ENCODE measurements around the gene ZNF575. TPM values are rescaled to one million over a fixed set of nuclear protein-coding genes. Genes with fewer than 3 reads are reported as not detected.

ZNF575 gene
- total RNA-seq, 1 donor from 2014 or later: 1.3 TPM

GRCh38 chr19:43575955-43576878 lies 43.2 kb downstream of the ZNF575 start:
- Mint-ChIP-seq H3K9me3 (ENCODE audit: unreplicated experiment) (peaks cover 2% of the 10 kb centered on the region), H3K4me3 (ENCODE audit: unreplicated experiment) (peak overlapping the region; percentile 71), H3K27ac (ENCODE audit: unreplicated experiment) (no peak overlapping the region), H3K27me3 (ENCODE audit: low read depth, unreplicated experiment) (peaks cover 13% of the 10 kb centered on the region), H3K4me1 (ENCODE audit: low read depth, unreplicated experiment) (peaks cover 2% of the 10 kb centered on the region), H3K36me3 (ENCODE audit: low read depth, unreplicated experiment) (peaks cover 5% of the 10 kb centered on the region)
- H3K9me3 ChIP-seq (ENCODE audit: insufficient read depth, low read depth, low read length): no peaks in the 10 kb centered on the region
- TF ChIP-seq EZH2 (IDR thresholded peaks at IDR 0.05; ENCODE audit: insufficient read depth, low read length): no peak
- TF ChIP-seq CTCF (IDR thresholded peaks at IDR 0.05; ENCODE audit: insufficient read depth, low read depth, low read length): no peak
- peak overlapping the region; percentile 58 for H3K9ac ChIP-seq (ENCODE audit: low read length)
- no peaks in the 10 kb centered on the region for H4K20me1 ChIP-seq (ENCODE audit: insufficient read depth, low read length)
- peaks cover 14% of the 10 kb centered on the region for H3K4me1 ChIP-seq (ENCODE audit: insufficient read depth, low read length)
- peak overlapping the region; percentile 54 for H3K27ac ChIP-seq (ENCODE audit: low read depth, low read length)
- DNase-seq (ENCODE audit: low read depth) (no peak), FAIRE-seq (no peak)
- H3K27me3 ChIP-seq (ENCODE audit: insufficient read depth, low read length): no peaks in the 10 kb centered on the region
- H3K79me2 ChIP-seq (ENCODE audit: insufficient read depth, low read length): peaks cover 21% of the 10 kb centered on the region
- peak overlapping the region; percentile 74 for H2AFZ ChIP-seq (ENCODE audit: low read depth, low read length)
- H3K4me3 ChIP-seq (ENCODE audit: insufficient read depth, low read depth, low read length): peak overlapping the region; percentile 90
- H3K4me2 ChIP-seq (ENCODE audit: low read length): peak overlapping the region; percentile 97
- peaks cover 2% of the 10 kb centered on the region for H3K36me3 ChIP-seq (ENCODE audit: insufficient read depth, low read length)

- no peak overlapping the region for H3K4me3 Mint-ChIP-seq (ENCODE audit: unreplicated experiment)
- Histone ChIP-seq H3K79me2 (ENCODE audit: insufficient read depth, low read length) (peaks cover 14% of the 10 kb centered on the region), H3K9ac (ENCODE audit: low read length) (no peak overlapping the region), H3K4me2 (ENCODE audit: low read length) (no peak overlapping the region), H2AFZ (ENCODE audit: low read depth, low read length) (no peak overlapping the region), H3K9me3 (ENCODE audit: insufficient read depth, low read depth, low read length) (no peaks in the 10 kb centered on the region), H4K20me1 (ENCODE audit: insufficient read depth, low read length) (no peaks in the 10 kb centered on the region), H3K27me3 (ENCODE audit: insufficient read depth, low read length) (no peaks in the 10 kb centered on the region), H3K27ac (ENCODE audit: low read depth, low read length) (no peak overlapping the region), H3K36me3 (ENCODE audit: insufficient read depth, low read length) (no peaks in the 10 kb centered on the region), H3K4me3 (ENCODE audit: insufficient read depth, low read depth, low read length) (no peak overlapping the region), H3K4me1 (ENCODE audit: insufficient read depth, low read length) (peaks cover 15% of the 10 kb centered on the region)
- H3K36me3 Mint-ChIP-seq (ENCODE audit: low read depth, unreplicated experiment): peaks cover 5% of the 10 kb centered on the region
- no peak for DNase-seq (ENCODE audit: low read depth)
- peaks cover 2% of the 10 kb centered on the region for H3K9me3 Mint-ChIP-seq (ENCODE audit: unreplicated experiment)
- H3K27ac Mint-ChIP-seq (ENCODE audit: unreplicated experiment): no peak overlapping the region
- peaks cover 13% of the 10 kb centered on the region for H3K27me3 Mint-ChIP-seq (ENCODE audit: low read depth, unreplicated experiment)
- no peak for FAIRE-seq
- TF ChIP-seq CTCF (IDR thresholded peaks at IDR 0.05; ENCODE audit: insufficient read depth, low read depth, low read length) (no peak), EZH2 (IDR thresholded peaks at IDR 0.05; ENCODE audit: insufficient read depth, low read length) (no peak)
- peaks cover 2% of the 10 kb centered on the region for H3K4me1 Mint-ChIP-seq (ENCODE audit: low read depth, unreplicated experiment)
Measured at GRCh38 chr19:43578787-43579186, 45.8 kb downstream of the ZNF575 start.

- Histone ChIP-seq H3K79me2 (ENCODE audit: insufficient read depth, low read length) (peaks cover 3% of the 10 kb centered on the region), H3K36me3 (ENCODE audit: insufficient read depth, low read length) (peaks cover 4% of the 10 kb centered on the region), H2AFZ (ENCODE audit: low read depth, low read length) (no peak overlapping the region), H4K20me1 (ENCODE audit: insufficient read depth, low read length) (peaks cover 8% of the 10 kb centered on the region), H3K27ac (ENCODE audit: low read depth, low read length) (no peak overlapping the region), H3K27me3 (ENCODE audit: insufficient read depth, low read length) (no peaks in the 10 kb centered on the region), H3K4me2 (ENCODE audit: low read length) (peak overlapping the region; percentile 79), H3K4me3 (ENCODE audit: insufficient read depth, low read depth, low read length) (no peak overlapping the region), H3K9ac (ENCODE audit: low read length) (no peak overlapping the region), H3K4me1 (ENCODE audit: insufficient read depth, low read length) (peaks cover 4% of the 10 kb centered on the region), H3K9me3 (ENCODE audit: insufficient read depth, low read depth, low read length) (no peaks in the 10 kb centered on the region)
- TF ChIP-seq CTCF (IDR thresholded peaks at IDR 0.05; ENCODE audit: insufficient read depth, low read depth, low read length) (no peak), EZH2 (IDR thresholded peaks at IDR 0.05; ENCODE audit: insufficient read depth, low read length) (no peak)
- Mint-ChIP-seq H3K27me3 (ENCODE audit: low read depth, unreplicated experiment) (peaks cover 13% of the 10 kb centered on the region), H3K9me3 (ENCODE audit: unreplicated experiment) (peaks cover 1% of the 10 kb centered on the region), H3K36me3 (ENCODE audit: low read depth, unreplicated experiment) (peaks cover 13% of the 10 kb centered on the region), H3K27ac (ENCODE audit: unreplicated experiment) (no peak overlapping the region), H3K4me1 (ENCODE audit: low read depth, unreplicated experiment) (peaks cover 2% of the 10 kb centered on the region), H3K4me3 (ENCODE audit: unreplicated experiment) (no peak overlapping the region)
- FAIRE-seq: no peak
- DNase-seq (ENCODE audit: low read depth): no peak
Measured at GRCh38 chr19:43581467-43581866, 48.5 kb downstream of the ZNF575 start.
